Stimulated activated CD4-positive, alpha-beta T cell treated with anti-CD3 and anti-CD28 coated beads, Interleukin-12 subunit alpha, Interleukin-12 subunit beta, amount 100 ng/mL, for 48 hours (primary cell): Measurements from ENCODE around the gene HM13.
A peak's percentile ranks its signal among the peaks of the same experiment; 100 is the strongest.
"Not testable (repeated sequence)": the region's sequence is repeated elsewhere in the genome, so short reads cannot be mapped to it uniquely, and the experiment has no call there.

Experiments
- DNase-seq, 3 donors: peaks; one replicate each; pipeline ENCODE4 v3.0.0-alpha.2; 2020; ENCODE audit warnings: low read depth in 2 of 3, low spot score in 1 of 3

Gene HM13

DNA sequence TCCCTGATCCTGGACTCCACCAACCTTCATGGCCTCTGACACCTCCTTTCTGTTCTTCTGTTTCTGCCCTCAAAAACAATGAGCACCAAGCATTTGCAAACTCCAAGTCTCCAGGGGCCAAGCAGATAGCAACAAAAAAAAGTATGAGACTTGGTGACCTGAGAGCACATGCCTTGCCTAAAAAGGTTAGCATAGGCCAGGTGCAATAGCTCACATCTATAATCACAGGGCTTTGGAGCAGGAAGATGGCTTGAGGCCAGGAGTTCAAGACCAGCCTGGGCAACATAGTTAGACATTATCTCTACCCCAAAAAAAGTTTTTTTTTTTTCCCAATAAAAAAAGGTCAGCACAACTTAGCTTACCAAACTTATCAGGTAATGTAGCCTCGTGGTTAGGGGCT is 13.7 kb upstream of the HM13 start:
- DNase-seq = no peak

DNA sequence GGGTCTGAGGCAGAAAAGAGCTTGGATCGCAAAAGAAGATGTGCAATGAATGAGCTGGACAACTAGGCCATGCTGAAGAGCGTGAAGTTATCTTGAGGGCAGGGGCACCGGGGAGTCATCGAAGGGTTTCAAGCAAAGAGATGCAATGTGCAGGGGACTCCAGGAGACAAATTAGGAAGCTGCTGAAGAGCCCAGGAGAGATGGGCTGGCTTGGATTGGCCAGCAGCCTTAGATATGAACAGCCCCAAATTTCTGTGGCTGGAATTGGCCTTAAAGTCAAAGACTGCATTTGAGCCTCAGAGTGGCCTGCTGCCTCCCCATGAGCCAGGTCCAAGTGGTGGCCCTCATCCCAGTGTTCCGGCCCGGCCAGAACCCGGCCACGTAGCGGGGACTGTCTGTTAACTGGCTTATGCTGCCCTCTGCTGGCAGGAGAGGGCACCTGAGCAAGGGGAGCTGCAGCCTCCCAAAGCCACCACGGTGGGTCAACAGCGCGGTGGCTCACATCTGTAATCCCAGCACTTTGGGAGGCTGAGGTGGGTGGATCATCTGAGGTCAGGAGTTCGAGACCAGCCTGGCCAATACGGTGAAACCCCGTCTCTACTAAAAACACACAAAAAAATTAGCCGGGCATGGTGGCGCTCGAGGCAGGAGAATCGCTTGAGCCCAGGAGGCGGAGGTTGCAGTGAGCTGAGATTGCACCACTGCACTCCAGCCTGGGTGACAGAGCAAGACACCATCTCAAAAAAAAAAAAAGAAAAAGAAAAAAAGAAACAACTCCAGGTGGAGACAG is 11.2 kb upstream of the HM13 start:
- peak; percentile 62 to 77 (median 74) for DNase-seq

- DNase-seq = no peak
Measured at GRCh38 chr20:31505903-31506302, 8.3 kb upstream of the HM13 start.

- no peak for DNase-seq
Measured at GRCh38 chr20:31508517-31509244, 5.6 kb upstream of the HM13 start.

GRCh38 chr20:31515072-31515774 is 981 bp downstream of the HM13 start:
- no peak for DNase-seq

GRCh38 chr20:31515775-31516107 is 1.5 kb downstream of the HM13 start:
- no peak for DNase-seq

DNA sequence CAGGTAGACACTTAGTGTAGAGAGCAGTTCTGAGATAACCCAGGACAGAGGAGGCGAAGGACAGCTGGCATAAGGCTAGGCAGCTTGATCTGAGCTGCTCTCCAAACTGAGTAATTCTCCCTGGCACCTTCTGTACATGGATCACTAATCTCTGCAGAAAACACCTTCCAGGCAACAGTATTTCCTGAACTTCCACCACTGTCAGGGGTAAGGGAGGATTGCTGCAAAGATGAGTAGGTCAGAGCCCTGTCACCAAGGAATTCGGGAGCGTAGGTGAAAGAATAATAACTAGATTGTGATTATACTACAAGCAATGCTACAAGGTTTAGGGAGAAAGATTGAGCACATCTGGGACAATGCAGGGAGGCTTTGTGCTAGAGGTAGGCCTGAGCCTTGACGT is 1.9 kb downstream of the HM13 start:
- DNase-seq = no peak

- DNase-seq = no peak
Measured at GRCh38 chr20:31516651-31517050, 2.4 kb downstream of the HM13 start.

DNA sequence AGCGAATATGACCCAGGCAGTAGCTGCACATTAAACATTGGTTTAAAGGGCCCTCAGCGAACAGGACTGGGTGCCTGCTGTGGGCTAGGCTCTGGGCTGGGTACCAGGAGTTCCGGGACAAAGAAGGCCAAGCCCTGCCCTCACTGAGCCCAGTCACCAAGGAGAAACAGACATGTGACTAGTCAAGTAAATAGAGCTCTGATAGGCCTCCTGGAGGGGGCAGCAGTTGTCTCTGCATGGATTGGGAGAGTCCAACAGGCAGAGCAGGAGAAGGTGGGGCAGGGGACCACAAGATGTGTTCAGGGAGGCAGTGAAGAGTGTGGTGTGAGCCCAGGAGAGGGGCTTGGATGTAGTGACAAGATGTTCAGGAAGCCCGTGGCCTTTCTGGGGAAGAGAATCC is 3.1 kb downstream of the HM13 start:
- DNase-seq = no peak

- not testable (repeated sequence) for DNase-seq
Measured at GRCh38 chr20:31521267-31521666, 7.0 kb downstream of the HM13 start.

DNA sequence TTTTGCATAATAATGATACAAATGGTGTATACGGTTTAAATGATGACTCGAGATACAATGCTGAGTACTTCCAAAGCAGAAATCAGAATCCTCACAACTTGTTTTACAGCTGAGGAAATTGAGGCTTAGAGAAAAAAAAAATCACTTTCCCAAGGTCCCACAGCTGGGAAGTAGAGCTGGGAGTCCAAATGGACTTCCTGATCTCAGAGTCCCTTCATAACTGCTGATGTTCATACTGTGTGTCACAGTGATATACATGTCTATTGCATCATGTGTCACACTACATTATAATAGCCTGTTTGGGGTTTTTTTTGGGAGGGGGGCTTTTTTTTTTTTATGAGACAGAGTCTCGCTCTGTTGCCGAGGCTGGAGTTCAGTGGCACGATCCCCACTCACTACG is 8.5 kb downstream of the HM13 start:
- DNase-seq = no peak

DNA sequence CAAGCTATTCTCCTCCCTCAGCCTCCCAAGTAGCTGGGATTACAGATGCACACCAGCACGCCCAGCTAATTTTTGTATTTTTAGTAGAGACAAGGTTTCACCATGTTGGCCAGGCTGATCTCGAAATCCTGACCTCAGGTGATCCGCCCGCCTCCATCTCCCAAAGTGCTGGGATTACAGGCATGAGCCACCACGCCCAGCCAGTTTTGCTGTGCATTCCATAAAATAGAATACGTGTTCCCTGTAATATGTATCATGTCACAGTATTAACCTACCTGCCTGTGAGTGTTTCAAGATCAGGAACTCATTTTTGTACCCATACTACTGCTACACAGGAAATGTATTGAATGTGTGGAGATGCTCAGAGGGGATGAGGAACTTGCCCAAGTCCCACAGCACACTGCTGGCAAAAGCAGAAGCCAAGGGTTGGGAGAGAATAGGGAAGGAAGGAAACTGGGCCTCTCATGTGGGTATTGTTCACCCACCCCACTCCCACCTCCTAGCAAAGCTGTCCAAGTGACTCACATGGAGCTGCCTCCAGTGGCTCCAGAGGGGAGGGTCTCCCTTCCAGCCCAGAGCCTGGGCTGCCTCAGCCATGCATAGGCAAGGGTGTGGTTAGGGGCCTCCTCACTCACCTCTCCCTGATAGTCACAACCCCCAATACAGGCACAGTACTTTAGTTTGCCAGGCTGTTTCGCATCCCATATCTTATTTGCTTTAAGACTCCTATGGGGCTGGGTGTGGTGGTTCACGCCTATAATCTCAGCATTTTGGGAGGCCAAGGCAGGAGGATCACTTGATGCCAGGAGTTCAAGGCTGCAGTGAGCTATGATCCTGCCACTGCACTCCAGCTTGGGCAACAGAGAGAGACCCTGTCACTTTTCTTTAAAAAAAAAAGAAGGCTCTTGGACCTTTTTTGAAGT is 9.4 kb downstream of the HM13 start:
- no peak for DNase-seq

GRCh38 chr20:31527266-31527665 is 13.0 kb downstream of the HM13 start:
- no peak for DNase-seq

- no peak for DNase-seq
Measured at GRCh38 chr20:31535298-31535697, 21.1 kb downstream of the HM13 start.

GRCh38 chr20:31536575-31536974 is 22.3 kb downstream of the HM13 start:
- DNase-seq = no peak

DNA sequence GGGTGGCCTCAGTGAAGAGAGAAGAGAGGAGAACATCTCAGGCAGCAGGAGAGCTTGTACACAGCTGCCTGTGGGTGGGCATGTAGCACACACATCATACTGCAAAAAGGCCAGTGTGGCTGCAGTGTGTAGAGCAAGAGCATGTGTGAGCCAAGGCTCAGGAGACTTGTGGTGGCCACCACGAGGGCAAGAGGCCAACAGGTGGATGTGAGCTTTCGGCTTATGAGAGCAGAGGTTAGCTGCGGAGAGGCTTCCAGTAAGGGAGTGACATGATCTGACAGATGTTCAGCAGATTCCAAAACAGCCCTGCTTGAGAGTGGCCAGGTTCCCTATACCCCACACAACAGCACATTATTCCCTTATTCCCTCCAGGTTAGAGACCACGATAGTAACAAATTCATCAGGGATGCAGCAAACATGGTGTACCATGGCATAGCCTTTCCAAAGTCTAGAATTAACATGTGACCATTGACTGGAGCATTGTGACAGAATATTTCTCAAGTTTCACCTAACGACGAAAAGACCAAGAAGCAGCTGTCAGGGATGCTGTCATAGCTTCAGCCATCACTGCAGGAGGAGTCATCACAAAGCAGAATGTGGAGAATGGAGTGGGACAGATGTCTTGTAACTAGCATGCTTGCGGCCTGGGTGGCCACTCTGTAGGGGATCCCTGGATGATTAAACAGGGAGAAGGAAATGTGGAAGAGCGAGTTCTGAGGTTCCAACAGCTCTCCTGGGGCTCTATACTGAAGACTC is 23.1 kb downstream of the HM13 start:
- no peak for DNase-seq

DNA sequence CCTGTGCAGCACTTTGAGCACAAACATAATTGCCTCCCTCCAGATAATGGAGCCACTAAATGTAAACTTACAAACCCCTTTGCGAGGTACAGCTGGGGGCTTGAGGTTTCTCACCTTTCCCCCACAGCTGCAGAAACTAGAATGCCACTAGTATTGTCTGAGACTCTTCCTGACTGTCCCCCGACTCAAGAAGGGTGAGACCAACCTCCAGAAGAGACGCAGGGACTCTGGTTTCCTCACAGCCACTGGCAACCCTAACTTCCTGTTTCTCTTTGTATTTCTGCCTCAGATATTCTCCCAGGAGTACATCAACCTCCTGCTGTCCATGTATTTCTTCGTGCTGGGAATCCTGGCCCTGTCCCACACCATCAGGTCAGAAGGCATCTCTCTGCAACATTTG is 23.6 kb downstream of the HM13 start:
- DNase-seq = no peak

DNA sequence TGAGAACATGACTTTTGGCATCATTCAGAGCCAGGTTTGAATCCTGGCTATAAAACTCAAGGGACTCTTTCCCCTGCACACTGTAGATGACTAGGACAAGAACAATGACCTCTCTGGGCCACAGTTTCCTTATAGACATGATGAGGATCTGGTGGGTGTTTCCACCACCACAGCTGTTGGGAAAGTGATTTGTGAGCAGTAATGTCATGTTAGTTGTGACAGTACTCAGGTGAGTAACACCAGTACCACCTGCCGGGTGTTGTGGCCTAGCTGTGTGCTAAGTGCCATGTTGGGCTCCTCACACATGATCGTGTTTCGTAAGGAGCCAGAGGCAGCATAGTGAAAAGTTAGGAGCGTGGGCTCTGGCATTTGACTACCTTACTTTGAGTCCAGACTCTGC is 24.1 kb downstream of the HM13 start:
- no peak for DNase-seq

- not testable (repeated sequence) for DNase-seq
Measured at GRCh38 chr20:31539636-31540035, 25.4 kb downstream of the HM13 start.

- no peak for DNase-seq
Measured at GRCh38 chr20:31540406-31540805, 26.2 kb downstream of the HM13 start.
